Activated CD4-positive, alpha-beta T cell treated with anti-CD3 and anti-CD28 coated beads for 1 hour (primary cell): ENCODE results near the gene C15orf40.
"Not testable (repeated sequence)": the region's sequence is repeated elsewhere in the genome, so short reads cannot be mapped to it uniquely, and the experiment has no call there.

Source experiments
- DNase-seq: peaks from one replicate; pipeline ENCODE4 v3.0.0-alpha.2; 2020

C15orf40 gene

DNA sequence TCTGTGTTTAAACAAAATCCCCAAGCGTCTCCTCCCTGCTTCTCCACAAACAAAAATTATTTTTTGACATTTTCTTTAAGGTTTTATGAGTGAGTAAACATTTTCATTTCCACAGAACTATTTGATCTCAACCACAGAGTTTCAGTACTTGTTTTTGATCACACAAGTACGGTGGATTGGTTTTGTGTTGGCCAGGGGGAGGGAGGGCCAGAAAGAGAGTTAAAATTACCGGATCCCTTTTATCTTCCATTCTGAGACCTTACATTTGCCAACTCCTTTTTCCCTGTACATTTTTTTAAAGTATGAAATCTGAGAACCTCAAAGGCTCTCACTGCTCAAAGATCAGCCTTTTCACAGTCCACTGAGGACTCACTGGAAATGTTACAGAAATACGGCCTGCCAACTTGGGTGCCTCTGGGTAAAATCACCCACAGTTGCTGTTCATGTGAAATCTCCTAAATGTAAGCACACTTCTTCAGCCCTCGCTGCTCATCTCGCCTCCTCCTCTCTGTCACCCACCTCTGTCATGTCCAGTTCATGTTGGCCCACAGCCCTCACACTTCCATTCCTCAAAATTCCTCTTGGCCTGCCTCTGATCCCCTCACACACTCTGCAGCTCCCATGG, 60.6 kb downstream of the C15orf40 start:
- DNase-seq, result no peak

DNA sequence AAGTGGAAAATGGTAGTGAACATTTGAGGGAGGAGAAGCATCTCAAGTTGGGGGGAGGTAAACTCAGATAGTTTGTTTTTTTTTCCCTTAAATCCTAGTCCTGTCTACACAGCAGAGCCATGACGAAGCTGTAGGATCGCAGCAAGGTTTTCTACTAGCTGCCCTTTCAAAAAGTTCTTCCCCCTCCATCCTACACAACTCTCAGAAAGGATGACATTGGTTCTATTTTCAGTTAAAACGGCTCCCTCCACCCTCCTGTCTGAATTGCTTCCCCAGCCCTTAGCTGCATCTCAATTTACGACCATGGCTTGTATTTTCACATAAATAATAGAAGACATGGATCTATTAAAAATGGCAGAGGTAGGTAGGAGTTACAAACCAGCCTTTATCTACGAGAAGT, 61.1 kb downstream of the C15orf40 start:
- DNase-seq, result no peak

DNA sequence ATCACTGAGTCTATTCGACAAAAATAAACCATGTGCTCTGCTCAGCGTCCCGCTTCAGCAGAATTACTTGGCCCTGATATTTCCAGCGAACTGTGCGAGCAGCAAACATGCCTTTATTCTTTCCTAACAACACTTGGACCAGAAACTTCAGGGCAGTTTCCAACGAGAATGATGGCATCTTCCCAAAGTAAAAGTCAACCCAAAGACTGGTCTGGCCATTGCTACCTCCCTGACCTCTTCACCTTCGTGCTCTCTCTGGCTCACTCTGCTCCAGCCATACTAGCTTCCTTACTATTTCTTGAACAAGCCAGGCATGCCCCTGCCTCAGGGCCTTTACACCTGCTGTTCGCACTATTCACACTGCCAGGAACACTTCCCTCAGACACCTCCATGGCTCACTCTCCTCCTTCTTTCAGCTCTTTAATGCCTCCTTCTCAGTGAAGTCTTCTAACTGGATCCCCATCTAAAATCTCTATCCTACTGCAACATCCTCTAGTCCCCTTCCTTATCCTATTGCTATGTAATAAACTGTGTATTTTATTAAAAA, 65.2 kb downstream of the C15orf40 start:
- DNase-seq, result no peak

DNA sequence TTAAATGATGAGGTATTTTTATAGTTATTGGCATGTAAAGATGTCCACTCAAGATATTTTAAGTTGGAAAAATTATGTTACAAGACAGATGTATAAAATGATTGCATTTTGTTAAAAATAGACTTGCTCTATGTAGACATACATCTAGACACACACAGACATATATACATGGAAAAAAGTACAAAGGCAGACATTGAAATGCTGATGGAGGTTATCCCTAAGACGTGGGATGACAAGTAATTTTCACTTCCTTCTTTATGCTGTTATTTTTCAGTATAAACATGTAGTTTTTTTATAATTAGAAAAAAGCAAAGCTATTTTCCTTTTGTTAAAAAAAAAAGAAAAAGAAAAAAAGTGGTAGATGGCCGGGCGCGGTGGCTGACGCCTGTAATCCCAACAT, 66.1 kb downstream of the C15orf40 start:
- no peak for DNase-seq

DNA sequence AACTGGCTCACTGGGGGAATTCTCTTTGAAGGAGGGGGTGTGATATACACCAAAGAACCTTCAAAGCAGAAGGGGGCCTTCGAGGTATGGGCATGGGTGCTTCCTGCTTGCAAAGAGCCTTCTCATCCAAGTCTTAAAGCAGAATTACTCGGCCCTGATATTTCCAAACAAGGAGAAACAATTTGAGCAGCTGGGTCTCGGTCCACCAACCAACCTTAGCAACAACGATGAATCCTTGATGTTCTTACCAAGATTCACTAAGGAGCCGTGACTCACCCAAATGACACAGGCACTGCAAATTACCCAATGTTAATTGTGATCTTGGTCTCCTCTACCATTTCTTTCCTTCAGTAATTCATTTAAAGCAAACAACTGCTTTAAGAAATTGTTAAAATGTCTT, 66.6 kb downstream of the C15orf40 start:
- DNase-seq, result no peak

DNA sequence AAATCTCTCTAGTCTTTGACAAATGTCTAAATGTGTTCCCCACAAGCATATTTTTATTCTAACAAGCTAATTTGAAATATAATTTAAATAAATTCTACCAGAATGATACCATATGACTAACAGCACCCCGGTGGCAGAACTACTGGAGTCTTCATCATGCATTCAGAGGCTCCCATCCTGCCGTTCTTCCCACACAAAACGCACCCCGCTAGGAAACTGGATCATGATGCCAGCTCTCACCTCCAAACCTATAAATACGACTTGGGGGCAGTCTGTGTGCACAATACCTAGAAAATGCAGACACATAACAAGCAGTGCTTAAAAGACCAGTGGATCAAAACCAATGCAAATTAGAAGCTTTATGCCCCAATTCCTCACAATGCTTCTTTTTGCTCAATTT, 67.4 kb downstream of the C15orf40 start:
- DNase-seq, result no peak

DNA sequence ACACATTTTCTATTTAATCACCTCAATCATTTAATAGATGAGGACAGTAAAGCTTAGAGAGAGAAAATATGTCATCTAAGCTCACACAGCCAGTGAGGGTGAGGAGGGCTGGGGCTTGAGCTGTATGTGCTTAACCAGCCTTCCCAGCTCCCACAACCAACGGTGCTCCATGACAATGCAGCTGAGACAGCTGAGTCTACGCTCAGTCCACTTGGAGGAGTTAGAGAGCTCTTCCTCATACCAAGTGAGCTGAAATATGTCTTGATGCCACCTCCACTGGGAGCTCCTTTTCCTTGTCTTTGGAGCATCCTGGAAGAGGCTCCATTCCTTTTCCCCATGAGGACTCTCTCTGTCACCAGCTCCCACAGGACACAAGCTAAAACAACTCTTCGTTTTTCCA, 68.3 kb downstream of the C15orf40 start:
- DNase-seq, result no peak

DNA sequence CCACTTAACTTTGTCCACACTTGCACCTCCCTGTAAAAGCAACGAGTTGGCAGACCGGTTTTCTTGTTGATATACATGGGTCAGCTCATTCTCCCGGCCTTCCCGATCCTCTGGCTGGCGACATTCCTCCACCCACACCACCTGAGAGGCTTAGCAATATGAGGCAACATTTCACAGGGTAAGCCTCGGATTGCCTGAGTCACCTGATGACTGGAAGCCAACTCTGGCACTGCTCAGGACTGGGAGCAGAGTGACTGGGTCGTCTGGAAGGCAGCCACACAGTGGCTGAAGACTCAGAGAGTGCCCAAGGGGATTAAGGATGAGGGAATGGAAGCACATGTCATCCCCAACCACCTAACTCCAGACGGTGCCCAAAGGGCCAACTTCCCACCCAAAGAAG, 68.7 kb downstream of the C15orf40 start:
- no peak for DNase-seq

DNA sequence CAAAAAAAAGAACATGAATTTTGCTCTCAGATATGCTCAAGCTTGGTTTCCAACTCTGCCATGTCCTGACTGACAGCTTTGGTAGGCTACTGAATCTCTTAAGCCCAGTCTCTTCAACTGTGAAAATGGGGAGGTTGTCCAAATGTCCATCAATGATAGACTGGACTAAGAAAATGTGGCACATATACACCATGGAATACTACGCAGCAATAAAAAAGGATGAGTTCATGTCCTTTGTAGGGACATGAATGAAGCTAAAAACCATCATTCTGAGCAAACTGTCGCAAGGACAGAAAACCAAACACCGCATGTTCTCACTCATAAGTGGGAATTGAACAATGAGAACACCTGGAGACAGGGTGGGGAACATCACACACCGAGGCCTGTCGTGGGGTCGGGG, 71.8 kb downstream of the C15orf40 start:
- not testable (repeated sequence) for DNase-seq
